HG03469 (cell line): ENCODE measurements around the gene UROD.

Experiments
- ATAC-seq: cut with Tn5 transposase; IDR thresholded peaks from one replicate; pipeline ENCODE4 v1.9.1; 2021; ENCODE audit warnings: mild to moderate bottlenecking, moderate library complexity, moderate number of reproducible peaks; ENCODE audit not compliant: unreplicated experiment

Gene UROD

GRCh38 chr1:45008076-45008475, 4.0 kb upstream of the UROD start:
- ATAC-seq = no peak

- no peak for ATAC-seq
These were observed 3.5 kb upstream of the UROD start for GRCh38 chr1:45008516-45008915.

GRCh38 chr1:45009296-45009865, 2.7 kb upstream of the UROD start:
- no peak for ATAC-seq

- no peak for ATAC-seq
These were observed 1.8 kb upstream of the UROD start for GRCh38 chr1:45009956-45010854.

- ATAC-seq = no peak
These were observed 921 bp upstream of the UROD start, which contains the start of gene HECTD3 for GRCh38 chr1:45010855-45011811. TSS of gene HECTD3 (minus strand) at chr1:45011324. CDS start at chr1:45011257, 67 bp downstream.

GRCh38 chr1:45012639-45013278, 705 bp downstream of the UROD start:
- no peak for ATAC-seq

- ATAC-seq = no peak
These were observed 1.6 kb downstream of the UROD start for GRCh38 chr1:45013551-45014209.

GRCh38 chr1:45014321-45015028, 2.4 kb downstream of the UROD start:
- no peak for ATAC-seq

GRCh38 chr1:45015683-45016082, 3.6 kb downstream of the UROD start:
- no peak for ATAC-seq

GRCh38 chr1:45016090-45016697, 4.1 kb downstream of the UROD start:
- ATAC-seq = no peak

GRCh38 chr1:45016767-45017166, 4.7 kb downstream of the UROD start:
- ATAC-seq = no peak

GRCh38 chr1:45018599-45019230, 6.7 kb downstream of the UROD start:
- ATAC-seq = no peak

GRCh38 chr1:45023663-45024062, 11.6 kb downstream of the UROD start:
- no peak for ATAC-seq

- no peak for ATAC-seq
These were observed 14.4 kb downstream of the UROD start for GRCh38 chr1:45026446-45026845.

- no peak for ATAC-seq
These were observed 20.8 kb downstream of the UROD start for GRCh38 chr1:45032837-45033236.

GRCh38 chr1:45033356-45033755, 21.3 kb downstream of the UROD start:
- ATAC-seq = no peak

GRCh38 chr1:45035631-45036301, 23.7 kb downstream of the UROD start:
- ATAC-seq = no peak

GRCh38 chr1:45037456-45037855, 25.4 kb downstream of the UROD start:
- no peak for ATAC-seq
